Gastrocnemius medialis (tissue), 4 donors: Measurements from ENCODE around the gene MSLN.

Source experiments
- POLR2A ChIP-seq, 2 donors: fragments of 450-650 bp; IDR thresholded peaks; one replicate each; pipeline ENCODE4 v1.6.1; 2017; ENCODE audit warnings: antibody characterized with exemption in 2 of 2, mild to moderate bottlenecking in 2 of 2, moderate library complexity in 2 of 2
- TF ChIP-seq, protein P1 (sequence below), 5 experiments: fragments of 450-650 bp in 3 of 5; fragments of 200-600 bp in 2 of 5; sonication (generic) in 2 of 5; IDR thresholded peaks in 4 of 5; conservative IDR thresholded peaks in 1 of 5; 1 replicate in 4 of 5; 2 replicates in 1 of 5; pipeline ENCODE4 v1.5.1; 2016 to 2019; ENCODE audit warnings: antibody characterized with exemption in 5 of 5, mild to moderate bottlenecking in 3 of 5, moderate library complexity in 3 of 5

DNA sequence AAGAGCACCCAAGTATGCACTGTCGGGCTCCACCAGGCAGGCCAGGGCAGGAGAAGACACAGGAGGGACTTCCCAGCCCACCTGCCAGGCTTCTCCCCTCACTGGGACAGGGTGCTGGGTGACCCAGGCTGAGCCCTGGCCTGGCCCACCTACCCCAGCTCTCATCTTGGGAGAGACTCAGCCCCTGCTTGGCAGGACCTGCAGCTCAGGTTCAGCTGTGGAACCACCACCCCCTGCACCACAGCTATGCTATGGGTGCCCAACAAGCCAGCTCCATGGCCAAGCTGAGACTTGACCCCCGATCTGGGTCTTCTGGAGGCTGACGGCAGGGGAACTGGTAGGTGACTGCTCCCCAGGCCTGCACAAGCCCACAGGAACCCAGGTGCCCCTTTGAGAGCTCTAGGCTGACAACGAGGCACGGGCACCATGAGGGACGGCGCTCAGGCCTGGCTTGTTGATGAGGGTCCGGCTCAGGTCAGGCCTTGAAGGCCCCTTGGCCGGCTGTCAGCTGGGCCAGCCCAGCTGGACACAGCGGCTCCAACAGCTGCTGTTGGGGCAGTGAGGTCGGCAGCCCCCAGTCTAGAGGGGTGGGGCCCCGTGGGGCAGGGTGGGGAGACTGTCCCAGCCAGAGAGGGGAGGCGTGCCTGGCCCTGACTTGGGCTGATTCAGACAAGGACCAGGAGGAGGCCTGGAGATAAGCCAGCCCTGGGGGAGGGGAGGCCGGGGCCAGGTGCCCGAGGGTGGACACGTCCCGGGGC lies 23.0 kb downstream of the MSLN start:
- TF ChIP-seq, protein P1, sequence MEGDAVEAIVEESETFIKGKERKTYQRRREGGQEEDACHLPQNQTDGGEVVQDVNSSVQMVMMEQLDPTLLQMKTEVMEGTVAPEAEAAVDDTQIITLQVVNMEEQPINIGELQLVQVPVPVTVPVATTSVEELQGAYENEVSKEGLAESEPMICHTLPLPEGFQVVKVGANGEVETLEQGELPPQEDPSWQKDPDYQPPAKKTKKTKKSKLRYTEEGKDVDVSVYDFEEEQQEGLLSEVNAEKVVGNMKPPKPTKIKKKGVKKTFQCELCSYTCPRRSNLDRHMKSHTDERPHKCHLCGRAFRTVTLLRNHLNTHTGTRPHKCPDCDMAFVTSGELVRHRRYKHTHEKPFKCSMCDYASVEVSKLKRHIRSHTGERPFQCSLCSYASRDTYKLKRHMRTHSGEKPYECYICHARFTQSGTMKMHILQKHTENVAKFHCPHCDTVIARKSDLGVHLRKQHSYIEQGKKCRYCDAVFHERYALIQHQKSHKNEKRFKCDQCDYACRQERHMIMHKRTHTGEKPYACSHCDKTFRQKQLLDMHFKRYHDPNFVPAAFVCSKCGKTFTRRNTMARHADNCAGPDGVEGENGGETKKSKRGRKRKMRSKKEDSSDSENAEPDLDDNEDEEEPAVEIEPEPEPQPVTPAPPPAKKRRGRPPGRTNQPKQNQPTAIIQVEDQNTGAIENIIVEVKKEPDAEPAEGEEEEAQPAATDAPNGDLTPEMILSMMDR (IDR thresholded peaks at IDR 0.05 in 4 of 5, conservative IDR thresholded peaks at IDR 0.05 in 1 of 5) = no peak
- no peak for TF ChIP-seq POLR2A (IDR thresholded peaks at IDR 0.05)
